ENCODE measurements around the gene INPP5A.

DNA sequence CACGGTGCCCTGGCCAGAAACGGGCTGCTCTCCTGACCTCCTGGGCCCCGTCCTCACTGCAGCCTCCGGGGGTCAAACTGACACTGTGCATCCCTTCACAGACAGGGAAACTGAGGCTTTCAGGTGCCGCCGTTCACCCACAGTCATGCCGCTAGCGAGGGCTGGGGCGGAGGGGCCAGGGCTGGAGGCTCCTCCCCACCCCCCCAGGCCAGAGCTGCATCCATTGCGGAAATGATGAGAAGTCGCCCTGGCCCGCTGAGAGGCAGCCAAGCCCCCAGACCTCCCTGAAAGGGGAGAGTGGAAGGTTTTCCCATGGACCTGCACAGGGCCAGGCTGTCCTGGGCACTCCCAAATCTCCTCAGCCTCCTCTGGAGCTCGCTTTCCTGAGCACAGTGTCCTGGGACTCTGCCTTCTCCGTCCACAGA lies 16.5 kb upstream of the INPP5A start:
- no peak for TF ChIP-seq RAD21 (IDR thresholded peaks at IDR 0.05; ENCODE audit: low read depth)
- TF ChIP-seq CEBPB (IDR thresholded peaks at IDR 0.05), result no peak
- TF ChIP-seq YY1 (IDR thresholded peaks at IDR 0.05; ENCODE audit: low read depth), result no peak
- no peak for TF ChIP-seq EP300 (IDR thresholded peaks at IDR 0.05; ENCODE audit: borderline replicate concordance)
- no peak for TF ChIP-seq TCF12 (IDR thresholded peaks at IDR 0.05; ENCODE audit: low read depth)
- TF ChIP-seq CREB1 (IDR thresholded peaks at IDR 0.05; ENCODE audit: low read depth), result no peak
- TF ChIP-seq TAF1 (IDR thresholded peaks at IDR 0.05; ENCODE audit: low read depth), result no peak
- TF ChIP-seq, protein P1, sequence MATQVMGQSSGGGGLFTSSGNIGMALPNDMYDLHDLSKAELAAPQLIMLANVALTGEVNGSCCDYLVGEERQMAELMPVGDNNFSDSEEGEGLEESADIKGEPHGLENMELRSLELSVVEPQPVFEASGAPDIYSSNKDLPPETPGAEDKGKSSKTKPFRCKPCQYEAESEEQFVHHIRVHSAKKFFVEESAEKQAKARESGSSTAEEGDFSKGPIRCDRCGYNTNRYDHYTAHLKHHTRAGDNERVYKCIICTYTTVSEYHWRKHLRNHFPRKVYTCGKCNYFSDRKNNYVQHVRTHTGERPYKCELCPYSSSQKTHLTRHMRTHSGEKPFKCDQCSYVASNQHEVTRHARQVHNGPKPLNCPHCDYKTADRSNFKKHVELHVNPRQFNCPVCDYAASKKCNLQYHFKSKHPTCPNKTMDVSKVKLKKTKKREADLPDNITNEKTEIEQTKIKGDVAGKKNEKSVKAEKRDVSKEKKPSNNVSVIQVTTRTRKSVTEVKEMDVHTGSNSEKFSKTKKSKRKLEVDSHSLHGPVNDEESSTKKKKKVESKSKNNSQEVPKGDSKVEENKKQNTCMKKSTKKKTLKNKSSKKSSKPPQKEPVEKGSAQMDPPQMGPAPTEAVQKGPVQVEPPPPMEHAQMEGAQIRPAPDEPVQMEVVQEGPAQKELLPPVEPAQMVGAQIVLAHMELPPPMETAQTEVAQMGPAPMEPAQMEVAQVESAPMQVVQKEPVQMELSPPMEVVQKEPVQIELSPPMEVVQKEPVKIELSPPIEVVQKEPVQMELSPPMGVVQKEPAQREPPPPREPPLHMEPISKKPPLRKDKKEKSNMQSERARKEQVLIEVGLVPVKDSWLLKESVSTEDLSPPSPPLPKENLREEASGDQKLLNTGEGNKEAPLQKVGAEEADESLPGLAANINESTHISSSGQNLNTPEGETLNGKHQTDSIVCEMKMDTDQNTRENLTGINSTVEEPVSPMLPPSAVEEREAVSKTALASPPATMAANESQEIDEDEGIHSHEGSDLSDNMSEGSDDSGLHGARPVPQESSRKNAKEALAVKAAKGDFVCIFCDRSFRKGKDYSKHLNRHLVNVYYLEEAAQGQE (IDR thresholded peaks at IDR 0.05; ENCODE audit: low read depth), result no peak
- TF ChIP-seq, protein P2, sequence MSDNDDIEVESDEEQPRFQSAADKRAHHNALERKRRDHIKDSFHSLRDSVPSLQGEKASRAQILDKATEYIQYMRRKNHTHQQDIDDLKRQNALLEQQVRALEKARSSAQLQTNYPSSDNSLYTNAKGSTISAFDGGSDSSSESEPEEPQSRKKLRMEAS (IDR thresholded peaks at IDR 0.05), result no peak
- TF ChIP-seq, protein P3, sequence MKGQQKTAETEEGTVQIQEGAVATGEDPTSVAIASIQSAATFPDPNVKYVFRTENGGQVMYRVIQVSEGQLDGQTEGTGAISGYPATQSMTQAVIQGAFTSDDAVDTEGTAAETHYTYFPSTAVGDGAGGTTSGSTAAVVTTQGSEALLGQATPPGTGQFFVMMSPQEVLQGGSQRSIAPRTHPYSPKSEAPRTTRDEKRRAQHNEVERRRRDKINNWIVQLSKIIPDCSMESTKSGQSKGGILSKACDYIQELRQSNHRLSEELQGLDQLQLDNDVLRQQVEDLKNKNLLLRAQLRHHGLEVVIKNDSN (IDR thresholded peaks at IDR 0.05), result no peak
- TF ChIP-seq EGR1 (IDR thresholded peaks at IDR 0.05), result no peak
- TF ChIP-seq NFIC (IDR thresholded peaks at IDR 0.05), result no peak
